ENCODE measurements around the gene PTPRJ. TPM values are rescaled to one million over a fixed set of nuclear protein-coding genes. Genes with fewer than 3 reads are reported as not detected.

The PTPRJ gene
- total RNA-seq, 4 donors from 2014 or later: 4.2 to 26.2 (median 9.2) TPM

DNA sequence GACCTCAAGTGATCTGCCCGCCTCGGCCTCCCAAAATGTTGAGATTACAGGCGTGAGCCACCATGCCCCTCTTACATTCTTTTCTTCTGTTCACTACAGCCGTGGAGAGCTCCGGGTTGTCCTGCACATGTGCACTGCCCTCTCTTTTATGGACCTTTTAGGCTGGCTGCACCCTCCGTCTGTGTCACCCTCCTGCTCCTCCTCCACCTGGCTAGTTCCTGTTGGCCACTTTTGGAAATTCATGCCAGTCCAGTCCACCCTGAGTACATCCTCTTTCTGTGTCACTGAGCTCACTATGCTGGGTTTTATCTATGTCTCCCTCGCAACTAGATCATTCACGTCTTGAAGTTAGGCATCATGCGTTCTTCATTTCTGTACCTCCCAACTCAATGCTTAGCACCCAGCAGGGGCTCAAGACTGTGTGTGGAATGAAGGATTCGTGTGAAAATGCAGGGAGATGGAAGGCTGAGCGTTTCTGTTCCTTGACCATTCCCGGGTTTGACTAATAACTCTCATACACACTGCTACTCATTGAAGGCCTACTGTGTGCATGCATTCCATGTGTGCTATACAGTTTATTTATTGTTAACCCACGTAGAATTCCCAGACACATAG is 60.6 kb downstream of the PTPRJ start:
- DNase-seq (ENCODE audit: low spot score in 2 of 2): no peak
- H3K4me3 ChIP-seq (ENCODE audit: low read depth, poor library complexity, severe bottlenecking): no peak overlapping the region
- no peak for TF ChIP-seq POLR2A (IDR thresholded peaks at IDR 0.05)
- TF ChIP-seq, protein P1, sequence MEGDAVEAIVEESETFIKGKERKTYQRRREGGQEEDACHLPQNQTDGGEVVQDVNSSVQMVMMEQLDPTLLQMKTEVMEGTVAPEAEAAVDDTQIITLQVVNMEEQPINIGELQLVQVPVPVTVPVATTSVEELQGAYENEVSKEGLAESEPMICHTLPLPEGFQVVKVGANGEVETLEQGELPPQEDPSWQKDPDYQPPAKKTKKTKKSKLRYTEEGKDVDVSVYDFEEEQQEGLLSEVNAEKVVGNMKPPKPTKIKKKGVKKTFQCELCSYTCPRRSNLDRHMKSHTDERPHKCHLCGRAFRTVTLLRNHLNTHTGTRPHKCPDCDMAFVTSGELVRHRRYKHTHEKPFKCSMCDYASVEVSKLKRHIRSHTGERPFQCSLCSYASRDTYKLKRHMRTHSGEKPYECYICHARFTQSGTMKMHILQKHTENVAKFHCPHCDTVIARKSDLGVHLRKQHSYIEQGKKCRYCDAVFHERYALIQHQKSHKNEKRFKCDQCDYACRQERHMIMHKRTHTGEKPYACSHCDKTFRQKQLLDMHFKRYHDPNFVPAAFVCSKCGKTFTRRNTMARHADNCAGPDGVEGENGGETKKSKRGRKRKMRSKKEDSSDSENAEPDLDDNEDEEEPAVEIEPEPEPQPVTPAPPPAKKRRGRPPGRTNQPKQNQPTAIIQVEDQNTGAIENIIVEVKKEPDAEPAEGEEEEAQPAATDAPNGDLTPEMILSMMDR (IDR thresholded peaks at IDR 0.05): no peak
- intact Hi-C loops (cut with DNase I; ENCODE audit: low total_unique reads): no loop called here
- 93 to 94% methylated on average over 13 of the region's 13 CpGs for WGBS, 2 donors

DNA sequence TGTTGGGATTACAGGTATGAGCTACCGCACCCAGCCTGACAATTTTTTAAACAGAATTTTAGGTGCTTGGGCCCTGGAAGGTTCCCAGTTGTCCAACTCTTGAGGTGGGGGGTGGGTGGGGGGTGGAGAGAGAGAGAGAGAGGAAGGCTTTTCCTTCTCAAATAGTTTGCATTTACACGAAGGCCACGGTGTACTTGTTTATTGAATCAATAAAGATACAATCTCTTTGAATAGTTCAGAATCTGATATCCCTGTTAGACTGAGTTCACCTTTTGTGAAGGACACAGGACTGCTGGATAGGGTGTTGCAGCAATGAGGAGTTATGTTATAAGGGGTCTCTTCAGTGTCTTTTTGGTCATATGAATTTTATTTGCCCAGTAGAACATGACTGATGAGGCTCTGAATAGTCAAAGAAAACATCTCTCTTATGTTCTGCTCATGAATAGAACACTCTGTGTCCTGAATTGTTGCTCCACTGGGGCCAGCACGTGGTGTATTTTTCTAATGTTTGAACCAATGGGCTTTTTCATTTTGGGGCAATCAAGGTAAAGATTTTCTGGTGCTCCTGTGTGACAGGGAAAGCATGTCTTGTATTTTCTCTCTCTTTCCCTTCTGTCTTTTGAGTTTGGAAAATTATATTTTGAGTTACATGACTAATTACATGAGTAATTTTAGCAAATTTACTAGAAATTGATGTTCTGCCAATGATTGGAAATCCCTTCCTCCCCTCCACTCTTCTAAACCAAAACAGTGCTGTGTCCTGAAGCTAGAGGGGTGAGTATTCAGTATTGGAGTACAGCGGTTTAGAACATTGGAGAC is 61.7 kb downstream of the PTPRJ start:
- DNase-seq (ENCODE audit: low spot score in 2 of 2): no peak
- no peak overlapping the region for H3K4me3 ChIP-seq (ENCODE audit: low read depth, poor library complexity, severe bottlenecking)
- intact Hi-C loops (cut with DNase I; ENCODE audit: low total_unique reads): no loop called here
- TF ChIP-seq, protein P1 (IDR thresholded peaks at IDR 0.05): no peak
- no peak for TF ChIP-seq POLR2A (IDR thresholded peaks at IDR 0.05)
- 80 to 81% methylated on average over 5 of the region's 5 CpGs for WGBS, 2 donors

DNA sequence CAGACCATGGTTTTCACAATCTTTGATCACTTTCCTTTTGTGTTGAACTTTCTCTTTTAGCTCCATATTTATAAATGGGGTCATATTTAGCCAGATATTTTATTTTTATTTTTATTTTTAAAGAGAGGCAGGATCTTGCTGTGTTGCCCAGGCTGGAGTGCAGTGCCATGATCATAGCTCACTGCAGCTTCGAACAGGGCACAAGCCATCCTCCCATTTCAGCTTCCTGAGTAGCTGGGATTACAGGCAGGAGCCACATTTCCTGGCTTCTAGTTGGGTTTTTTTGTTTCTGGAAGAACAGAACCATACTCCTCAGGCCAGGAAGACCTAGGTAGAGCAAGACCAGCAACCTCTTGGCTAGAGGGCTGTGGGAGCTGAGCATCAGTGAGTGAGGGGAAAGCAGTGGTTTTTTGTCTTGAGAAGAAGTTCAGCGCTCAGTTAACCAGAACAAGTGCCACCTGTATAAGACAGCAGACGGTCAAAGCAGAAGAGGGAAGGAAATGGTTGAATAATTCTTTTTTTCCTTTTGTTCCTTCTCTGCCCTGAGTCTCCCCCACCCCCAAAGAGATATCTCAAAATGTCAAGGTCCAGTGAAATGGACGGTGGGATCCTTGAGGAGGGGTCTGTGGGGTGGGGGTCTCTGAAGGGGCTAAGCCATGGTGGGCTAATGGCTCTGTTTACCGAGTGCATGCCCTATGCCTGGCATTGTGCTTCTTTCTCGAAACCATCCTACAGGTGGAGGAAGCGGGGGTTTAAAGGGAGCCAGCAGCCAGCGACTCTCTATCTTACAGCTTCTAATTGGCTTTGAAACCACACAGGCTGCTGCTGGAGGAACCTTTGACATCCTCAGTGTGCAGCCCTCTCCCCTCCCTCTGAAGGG is 63.0 kb downstream of the PTPRJ start:
- 75 to 80% methylated on average over 8 of the region's 8 CpGs for WGBS, 2 donors
- DNase-seq (ENCODE audit: low spot score in 2 of 2): no peak
- intact Hi-C loops (cut with DNase I; ENCODE audit: low total_unique reads): no loop called here
- TF ChIP-seq, protein P1 (IDR thresholded peaks at IDR 0.05): no peak
- TF ChIP-seq POLR2A (IDR thresholded peaks at IDR 0.05): no peak
- no peak overlapping the region for H3K4me3 ChIP-seq (ENCODE audit: low read depth, poor library complexity, severe bottlenecking)

DNA sequence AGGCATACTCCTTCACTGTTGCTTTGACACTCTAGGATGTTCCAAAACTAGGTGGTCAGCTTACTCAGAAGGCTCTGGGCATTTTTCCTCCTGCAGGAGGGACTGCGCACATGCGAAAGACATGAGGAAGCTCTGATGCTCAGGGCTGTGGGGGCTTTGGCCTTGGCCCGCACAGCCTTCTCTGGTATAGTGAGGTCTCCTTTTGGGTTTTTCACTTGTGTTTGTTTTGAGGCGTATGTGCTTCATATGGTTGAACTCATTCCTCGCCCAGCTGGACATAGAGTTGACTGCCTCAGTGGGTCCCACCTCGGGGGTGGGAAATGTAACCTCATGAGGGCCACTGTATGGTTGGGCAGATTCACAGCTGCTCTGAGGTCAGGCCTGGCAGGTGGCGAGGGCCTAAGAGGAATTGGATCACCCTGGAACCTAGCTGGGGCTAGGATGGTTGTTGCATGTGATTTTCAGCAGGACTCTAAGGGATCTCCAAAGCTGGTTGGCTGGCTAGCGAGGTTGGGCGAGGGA is 63.7 kb downstream of the PTPRJ start:
- H3K4me3 ChIP-seq (ENCODE audit: low read depth, poor library complexity, severe bottlenecking): no peak overlapping the region
- intact Hi-C loops (cut with DNase I; ENCODE audit: low total_unique reads): no loop called here
- WGBS, 2 donors: 96 to 98% methylated on average over 9 of the region's 9 CpGs
- no peak for DNase-seq (ENCODE audit: low spot score in 2 of 2)
- TF ChIP-seq, protein P1 (IDR thresholded peaks at IDR 0.05): no peak
- no peak for TF ChIP-seq POLR2A (IDR thresholded peaks at IDR 0.05)

DNA sequence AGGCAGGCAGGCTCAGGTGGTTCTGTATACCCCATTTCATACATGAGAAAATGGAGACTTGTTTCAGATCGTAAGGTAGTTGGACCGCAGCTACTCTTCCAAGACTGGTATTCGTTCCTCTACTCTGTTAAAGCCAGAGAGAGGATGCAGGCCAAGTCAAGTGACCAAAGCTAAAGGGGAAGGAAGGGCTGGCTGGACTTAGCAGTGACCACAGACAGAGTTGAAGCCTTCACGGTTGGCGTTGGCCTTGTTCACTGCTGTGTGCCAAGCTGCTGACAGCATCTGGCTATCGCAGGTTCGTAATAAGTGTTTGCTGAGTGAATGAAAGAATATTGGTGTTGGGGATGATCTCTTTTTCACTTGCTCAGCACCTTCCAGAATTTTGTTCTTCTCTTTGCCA is 64.2 kb downstream of the PTPRJ start:
- no peak for TF ChIP-seq POLR2A (IDR thresholded peaks at IDR 0.05)
- TF ChIP-seq, protein P1 (IDR thresholded peaks at IDR 0.05): no peak
- H3K4me3 ChIP-seq (ENCODE audit: low read depth, poor library complexity, severe bottlenecking): no peak overlapping the region
- WGBS, 2 donors: 90 to 93% methylated on average over 7 of the region's 7 CpGs
- intact Hi-C loops (cut with DNase I; ENCODE audit: low total_unique reads): no loop called here
- DNase-seq (ENCODE audit: low spot score in 2 of 2): peak in 1 of 2 donors; percentile 57
